SK-N-SH treated with all-trans-retinoic acid at 6 μM for 48 hours (cell line): ENCODE results near the gene PRSS38.

Experiments used
- ARNTL ChIP-seq: fragments of 450-650 bp; formaldehyde crosslinking; IDR thresholded peaks from 2 replicates; pipeline ENCODE4 v1.5.0; 2020; ENCODE audit warnings: low read depth, mild to moderate bottlenecking, moderate library complexity, borderline replicate concordance
- BACH2 ChIP-seq: fragments of 250-450 bp; sonication (Bioruptor Pico); IDR thresholded peaks from 2 replicates; pipeline ENCODE4 v1.9.0; 2021; ENCODE audit warnings: mild to moderate bottlenecking, borderline replicate concordance
- GLIS3 ChIP-seq: fragments of 250-450 bp; sonication (Bioruptor Pico); IDR thresholded peaks from 2 replicates; pipeline ENCODE4 v1.5.0; 2020; ENCODE audit warnings: mild to moderate bottlenecking, moderate library complexity
- SNAI2 ChIP-seq: fragments of 250-450 bp; sonication (Bioruptor Pico); IDR thresholded peaks from 2 replicates; pipeline ENCODE4 v1.5.0; 2020; ENCODE audit warnings: mild to moderate bottlenecking, moderate library complexity
- ZC3H10 ChIP-seq: fragments of 250-450 bp; sonication (Bioruptor Pico); IDR thresholded peaks from 2 replicates; pipeline ENCODE4 v1.5.1; 2021; ENCODE audit warnings: mild to moderate bottlenecking, moderate library complexity
- ZFP3 ChIP-seq: fragments of 250-450 bp; sonication (Bioruptor Pico); IDR thresholded peaks from 2 replicates; pipeline ENCODE4 v1.5.0; 2020; ENCODE audit warnings: mild to moderate bottlenecking, moderate library complexity
- ZNF8 ChIP-seq: fragments of 450-650 bp; formaldehyde crosslinking; IDR thresholded peaks from 2 replicates; pipeline ENCODE4 v1.5.0; 2020; ENCODE audit warnings: mild to moderate bottlenecking, moderate library complexity
- TF ChIP-seq, protein P1 (sequence below): fragments of 250-450 bp; sonication (Bioruptor Pico); IDR thresholded peaks from 2 replicates; pipeline ENCODE4 v1.5.1; 2021; ENCODE audit warnings: mild to moderate bottlenecking, moderate library complexity
- TF ChIP-seq, protein P2 (sequence below): fragments of 250-450 bp; sonication (Bioruptor Pico); IDR thresholded peaks from 2 replicates; pipeline ENCODE4 v1.8.0; 2020; ENCODE audit warnings: mild to moderate bottlenecking, moderate library complexity, borderline replicate concordance
- TF ChIP-seq, protein P3 (sequence below): fragments of 250-450 bp; sonication (Bioruptor Pico); IDR thresholded peaks from 2 replicates; pipeline ENCODE4 v1.5.1; 2020; ENCODE audit warnings: low read depth, mild to moderate bottlenecking, moderate library complexity
- TF ChIP-seq, protein P4 (sequence below): fragments of 250-450 bp; sonication (Bioruptor Pico); IDR thresholded peaks from 2 replicates; pipeline ENCODE4 v1.5.0; 2020; ENCODE audit warnings: mild to moderate bottlenecking, moderate library complexity

DNA sequence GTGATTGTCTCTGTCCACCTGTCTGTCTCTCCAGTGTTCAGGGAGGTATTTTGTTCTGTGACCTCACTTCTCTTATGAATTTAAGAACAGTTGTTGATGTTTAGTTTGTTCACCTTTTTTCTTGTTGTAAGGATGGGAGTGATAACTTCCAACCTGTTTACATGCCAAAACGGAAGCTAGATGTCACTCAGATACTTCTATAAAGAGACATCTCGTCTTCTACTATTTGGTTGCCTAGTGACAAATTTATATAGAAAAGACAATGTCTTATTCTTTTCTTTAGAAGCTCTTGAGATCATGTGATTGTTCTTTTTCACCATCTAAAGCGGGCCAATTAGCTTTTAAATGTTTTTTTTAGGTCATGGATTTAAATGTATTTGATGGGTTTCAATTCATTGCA lies 33.8 kb downstream of the PRSS38 start:
- TF ChIP-seq ZFP3 (CRISPR knock-in tag): no peak
- TF ChIP-seq ARNTL: no peak
- TF ChIP-seq, protein P1, sequence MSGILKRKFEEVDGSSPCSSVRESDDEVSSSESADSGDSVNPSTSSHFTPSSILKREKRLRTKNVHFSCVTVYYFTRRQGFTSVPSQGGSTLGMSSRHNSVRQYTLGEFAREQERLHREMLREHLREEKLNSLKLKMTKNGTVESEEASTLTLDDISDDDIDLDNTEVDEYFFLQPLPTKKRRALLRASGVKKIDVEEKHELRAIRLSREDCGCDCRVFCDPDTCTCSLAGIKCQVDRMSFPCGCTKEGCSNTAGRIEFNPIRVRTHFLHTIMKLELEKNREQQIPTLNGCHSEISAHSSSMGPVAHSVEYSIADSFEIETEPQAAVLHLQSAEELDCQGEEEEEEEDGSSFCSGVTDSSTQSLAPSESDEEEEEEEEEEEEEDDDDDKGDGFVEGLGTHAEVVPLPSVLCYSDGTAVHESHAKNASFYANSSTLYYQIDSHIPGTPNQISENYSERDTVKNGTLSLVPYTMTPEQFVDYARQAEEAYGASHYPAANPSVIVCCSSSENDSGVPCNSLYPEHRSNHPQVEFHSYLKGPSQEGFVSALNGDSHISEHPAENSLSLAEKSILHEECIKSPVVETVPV (CRISPR knock-in tag): no peak
- no peak for TF ChIP-seq BACH2 (CRISPR knock-in tag)
- TF ChIP-seq, protein P2, sequence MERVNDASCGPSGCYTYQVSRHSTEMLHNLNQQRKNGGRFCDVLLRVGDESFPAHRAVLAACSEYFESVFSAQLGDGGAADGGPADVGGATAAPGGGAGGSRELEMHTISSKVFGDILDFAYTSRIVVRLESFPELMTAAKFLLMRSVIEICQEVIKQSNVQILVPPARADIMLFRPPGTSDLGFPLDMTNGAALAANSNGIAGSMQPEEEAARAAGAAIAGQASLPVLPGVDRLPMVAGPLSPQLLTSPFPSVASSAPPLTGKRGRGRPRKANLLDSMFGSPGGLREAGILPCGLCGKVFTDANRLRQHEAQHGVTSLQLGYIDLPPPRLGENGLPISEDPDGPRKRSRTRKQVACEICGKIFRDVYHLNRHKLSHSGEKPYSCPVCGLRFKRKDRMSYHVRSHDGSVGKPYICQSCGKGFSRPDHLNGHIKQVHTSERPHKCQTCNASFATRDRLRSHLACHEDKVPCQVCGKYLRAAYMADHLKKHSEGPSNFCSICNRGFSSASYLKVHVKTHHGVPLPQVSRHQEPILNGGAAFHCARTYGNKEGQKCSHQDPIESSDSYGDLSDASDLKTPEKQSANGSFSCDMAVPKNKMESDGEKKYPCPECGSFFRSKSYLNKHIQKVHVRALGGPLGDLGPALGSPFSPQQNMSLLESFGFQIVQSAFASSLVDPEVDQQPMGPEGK: no peak
- TF ChIP-seq, protein P3, sequence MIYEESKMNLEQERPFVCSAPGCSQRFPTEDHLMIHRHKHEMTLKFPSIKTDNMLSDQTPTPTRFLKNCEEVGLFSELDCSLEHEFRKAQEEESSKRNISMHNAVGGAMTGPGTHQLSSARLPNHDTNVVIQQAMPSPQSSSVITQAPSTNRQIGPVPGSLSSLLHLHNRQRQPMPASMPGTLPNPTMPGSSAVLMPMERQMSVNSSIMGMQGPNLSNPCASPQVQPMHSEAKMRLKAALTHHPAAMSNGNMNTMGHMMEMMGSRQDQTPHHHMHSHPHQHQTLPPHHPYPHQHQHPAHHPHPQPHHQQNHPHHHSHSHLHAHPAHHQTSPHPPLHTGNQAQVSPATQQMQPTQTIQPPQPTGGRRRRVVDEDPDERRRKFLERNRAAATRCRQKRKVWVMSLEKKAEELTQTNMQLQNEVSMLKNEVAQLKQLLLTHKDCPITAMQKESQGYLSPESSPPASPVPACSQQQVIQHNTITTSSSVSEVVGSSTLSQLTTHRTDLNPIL (CRISPR knock-in tag): no peak
- TF ChIP-seq ZC3H10: no peak
- TF ChIP-seq, protein P4, sequence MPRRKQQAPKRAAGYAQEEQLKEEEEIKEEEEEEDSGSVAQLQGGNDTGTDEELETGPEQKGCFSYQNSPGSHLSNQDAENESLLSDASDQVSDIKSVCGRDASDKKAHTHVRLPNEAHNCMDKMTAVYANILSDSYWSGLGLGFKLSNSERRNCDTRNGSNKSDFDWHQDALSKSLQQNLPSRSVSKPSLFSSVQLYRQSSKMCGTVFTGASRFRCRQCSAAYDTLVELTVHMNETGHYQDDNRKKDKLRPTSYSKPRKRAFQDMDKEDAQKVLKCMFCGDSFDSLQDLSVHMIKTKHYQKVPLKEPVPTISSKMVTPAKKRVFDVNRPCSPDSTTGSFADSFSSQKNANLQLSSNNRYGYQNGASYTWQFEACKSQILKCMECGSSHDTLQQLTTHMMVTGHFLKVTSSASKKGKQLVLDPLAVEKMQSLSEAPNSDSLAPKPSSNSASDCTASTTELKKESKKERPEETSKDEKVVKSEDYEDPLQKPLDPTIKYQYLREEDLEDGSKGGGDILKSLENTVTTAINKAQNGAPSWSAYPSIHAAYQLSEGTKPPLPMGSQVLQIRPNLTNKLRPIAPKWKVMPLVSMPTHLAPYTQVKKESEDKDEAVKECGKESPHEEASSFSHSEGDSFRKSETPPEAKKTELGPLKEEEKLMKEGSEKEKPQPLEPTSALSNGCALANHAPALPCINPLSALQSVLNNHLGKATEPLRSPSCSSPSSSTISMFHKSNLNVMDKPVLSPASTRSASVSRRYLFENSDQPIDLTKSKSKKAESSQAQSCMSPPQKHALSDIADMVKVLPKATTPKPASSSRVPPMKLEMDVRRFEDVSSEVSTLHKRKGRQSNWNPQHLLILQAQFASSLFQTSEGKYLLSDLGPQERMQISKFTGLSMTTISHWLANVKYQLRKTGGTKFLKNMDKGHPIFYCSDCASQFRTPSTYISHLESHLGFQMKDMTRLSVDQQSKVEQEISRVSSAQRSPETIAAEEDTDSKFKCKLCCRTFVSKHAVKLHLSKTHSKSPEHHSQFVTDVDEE: no peak
- no peak for TF ChIP-seq SNAI2 (CRISPR knock-in tag)
- TF ChIP-seq GLIS3: no peak
- TF ChIP-seq ZNF8 (CRISPR knock-in tag): no peak
